GM10266 (cell line): ENCODE measurements around the gene CATSPER1.

Experiments
- DNase-seq: peaks from one replicate; pipeline ENCODE4 v3.0.0; 2012; ENCODE audit errors: extremely low spot score
- CTCF ChIP-seq: IDR thresholded peaks from 2 replicates; pipeline ENCODE4 v1.5.1; 2012; ENCODE audit warnings: mild to moderate bottlenecking, low read depth; ENCODE audit not compliant: control insufficient read depth, insufficient read depth; ENCODE audit errors: missing control alignments

CATSPER1 gene

GRCh38 chr11:65973439-65974110, 52.7 kb downstream of the CATSPER1 start:
- no peak for TF ChIP-seq CTCF
- DNase-seq, result no peak

- no peak for DNase-seq
Measured at GRCh38 chr11:65972116-65972515, 54.2 kb downstream of the CATSPER1 start.

GRCh38 chr11:65968600-65969482, 57.4 kb downstream of the CATSPER1 start:
- no peak for DNase-seq
- no peak for TF ChIP-seq CTCF

More at GRCh38 chr11:65972116-65972515, 54.2 kb downstream of the CATSPER1 start:
- no peak for TF ChIP-seq CTCF

- TF ChIP-seq CTCF, result no peak
- DNase-seq, result no peak
Measured at GRCh38 chr11:65967329-65967934, 58.8 kb downstream of the CATSPER1 start.
